CD4-positive, alpha-beta T cell (primary cell): Measurements from ENCODE around the gene LCN12. TPM values are rescaled to one million over a fixed set of nuclear protein-coding genes. Genes with fewer than 3 reads are reported as not detected.

Experiments
- ATAC-seq: fragments of 200-7000 bp; cut with Tn5 transposase; one replicate; pipeline ENCODE4 v1.10.0; 2022; ENCODE audit warnings: mild to moderate bottlenecking; ENCODE audit not compliant: poor library complexity
- CTCF ChIA-PET: fragments of 350-600 bp; sonication (Branson Sonifier 250); formaldehyde crosslinking; loops from one replicate; lab custom pipeline; 2021; ENCODE audit warnings: antibody characterized with exemption, inconsistent platforms; lab: Charles Lee
- POLR2A ChIA-PET: fragments of 350-600 bp; sonication (Branson Sonifier 250); formaldehyde crosslinking; loops from one replicate; lab custom pipeline; 2021; ENCODE audit warnings: antibody characterized with exemption, inconsistent platforms; lab: Charles Lee
- DNase-seq, 14 experiments: peaks; one replicate each; pipeline ENCODE4 v3.0.0-alpha.2; 2013 to 2020; ENCODE audit warnings: mixed read lengths in 2 of 14
- H3K27ac ChIP-seq, 2 donors: one replicate each; pipeline versions ENCODE4 v1.5.1 to v1.7.0; 2013; ENCODE audit warnings: low read length in 2 of 2, low read depth in 1 of 2, mild to moderate bottlenecking in 1 of 2
- H3K27me3 ChIP-seq, 2 experiments: 1 replicate in 1 of 2; 2 replicates in 1 of 2; pipeline versions ENCODE4 v1.6.1 to v1.7.0; 2013; ENCODE audit warnings: low read length in 2 of 2, control low read depth in 1 of 2, mild to moderate bottlenecking in 1 of 2, moderate library complexity in 1 of 2; ENCODE audit not compliant: insufficient read depth in 2 of 2, control insufficient read depth in 1 of 2
- H3K36me3 ChIP-seq: one replicate; pipeline ENCODE4 v1.6.1; 2013; ENCODE audit warnings: low read length, control low read depth; ENCODE audit not compliant: insufficient read depth
- H3K4me1 ChIP-seq: one replicate; pipeline ENCODE4 v1.6.1; 2013; ENCODE audit warnings: low read length, control low read depth; ENCODE audit not compliant: insufficient read depth
- H3K4me3 ChIP-seq: one replicate; pipeline ENCODE4 v1.5.1; 2013; ENCODE audit warnings: mild to moderate bottlenecking, low read length, moderate library complexity
- H3K9me3 ChIP-seq, 2 experiments: 1 replicate in 1 of 2; 2 replicates in 1 of 2; pipeline versions ENCODE4 v1.6.1 to v1.7.0; 2013; ENCODE audit warnings: low read length in 2 of 2, mild to moderate bottlenecking in 2 of 2, control low read depth in 1 of 2, moderate library complexity in 1 of 2; ENCODE audit not compliant: control insufficient read depth in 1 of 2, insufficient read depth in 1 of 2
- H3K27ac Mint-ChIP-seq: one replicate; pipeline ENCODE4 v1.8.0; 2020; ENCODE audit warnings: mixed read lengths
- H3K27me3 Mint-ChIP-seq: one replicate; pipeline ENCODE4 v1.8.0; 2021; ENCODE audit warnings: mixed read lengths
- H3K36me3 Mint-ChIP-seq: one replicate; pipeline ENCODE4 v1.8.0; 2021; ENCODE audit warnings: low read depth, mixed read lengths
- H3K4me1 Mint-ChIP-seq: one replicate; pipeline ENCODE4 v1.8.0; 2021; ENCODE audit warnings: low read depth, mixed read lengths
- H3K4me3 Mint-ChIP-seq: one replicate; pipeline ENCODE4 v1.8.0; 2020; ENCODE audit warnings: mild to moderate bottlenecking, mixed read lengths
- H3K9me3 Mint-ChIP-seq: one replicate; pipeline ENCODE4 v1.8.0; 2020; ENCODE audit warnings: mixed read lengths
- CTCF ChIP-seq: fragments of 200-600 bp; IDR thresholded peaks from one replicate; pipeline ENCODE4 v1.8.0; 2022; ENCODE audit warnings: antibody characterized with exemption, mild to moderate bottlenecking
- intact Hi-C, 2 experiments: fragments of 100-400 bp; cut with DNase I in 1 of 2; cut with micrococcal nuclease in 1 of 2; formaldehyde crosslinking; loops; one replicate each; pipeline versions ENCODE4 v1.15.1 to v1.9.0; 2023 to 2025; cut with DNase I, micrococcal nuclease
- total RNA-seq, 174 experiments: library from RNA in 2 of 174; stranded (reverse) in 2 of 174; gene quantifications; one replicate each; pipeline ENCODE4 v1.2.3 and lab custom pipeline; 2021 to 2026

LCN12 gene
- total RNA-seq, 2 experiments from 2014 or later, result 1.3 to 1.5 TPM

GRCh38 chr9:136941231-136942111 is 10.6 kb upstream of the LCN12 start:
- H3K27me3 ChIP-seq, result no peaks in the 10 kb centered on the region
- H3K36me3 ChIP-seq, result peaks cover 34% of the 10 kb centered on the region
- H3K9me3 ChIP-seq, result peaks cover 0 to 11% of the 10 kb centered on the region in 2 experiments
- Mint-ChIP-seq H3K36me3 (peaks cover 25% of the 10 kb centered on the region), H3K4me3 (no peak overlapping the region), H3K27me3 (no peaks in the 10 kb centered on the region), H3K27ac (no peak overlapping the region), H3K9me3 (no peaks in the 10 kb centered on the region), H3K4me1 (peaks cover 5% of the 10 kb centered on the region)
- intact Hi-C loops, result loop anchor here (5.0 to 10.0 kb wide), 2 partner anchors 74 to 97 kb away; partner anchors contain the start of genes AJM1 (in 1 of the 2), EDF1 (in 1 of the 2) and PHPT1 (in 1 of the 2)
- ChIA-PET POLR2A (no interaction called here), CTCF (no interaction called here)
- ATAC-seq (no peak), DNase-seq (no peak)
- no peak overlapping the region for H3K27ac ChIP-seq
- peaks cover 33% of the 10 kb centered on the region for H3K4me1 ChIP-seq
- TF ChIP-seq CTCF, result no peak
- H3K4me3 ChIP-seq, result no peak overlapping the region

GRCh38 chr9:136942112-136942880 is 9.8 kb upstream of the LCN12 start:
- peaks cover 0 to 7% of the 10 kb centered on the region in 2 experiments for H3K9me3 ChIP-seq
- peaks cover 34% of the 10 kb centered on the region for H3K36me3 ChIP-seq
- Mint-ChIP-seq H3K9me3 (no peaks in the 10 kb centered on the region), H3K27ac (no peak overlapping the region), H3K4me1 (peaks cover 5% of the 10 kb centered on the region), H3K36me3 (peaks cover 25% of the 10 kb centered on the region), H3K4me3 (peak overlapping the region; percentile 69), H3K27me3 (no peaks in the 10 kb centered on the region)
- no peaks in the 10 kb centered on the region for H3K27me3 ChIP-seq
- TF ChIP-seq CTCF, result no peak
- ATAC-seq (no peak), DNase-seq (peak in 1 of 14 experiments; percentile 39)
- peaks cover 33% of the 10 kb centered on the region for H3K4me1 ChIP-seq
- intact Hi-C loops, result loop anchor here (5.0 to 10.0 kb wide), 2 partner anchors 75 to 97 kb away; partner anchors contain the start of genes AJM1 (in 1 of the 2), EDF1 (in 1 of the 2) and PHPT1 (in 1 of the 2)
- POLR2A ChIA-PET, result no interaction called here
- H3K4me3 ChIP-seq, result no peak overlapping the region
- CTCF ChIA-PET, result interaction anchor here (1.0 kb wide), 1 partner anchor 60 kb away, joined by 5 read pairs; no protein-coding TSS in a partner anchor
- no peak overlapping the region for H3K27ac ChIP-seq

- Mint-ChIP-seq H3K4me3 (peak overlapping the region; percentile 69), H3K9me3 (no peaks in the 10 kb centered on the region), H3K27ac (no peak overlapping the region), H3K4me1 (peaks cover 5% of the 10 kb centered on the region), H3K27me3 (no peaks in the 10 kb centered on the region), H3K36me3 (peaks cover 25% of the 10 kb centered on the region)
- Histone ChIP-seq H3K36me3 (peaks cover 34% of the 10 kb centered on the region), H3K4me3 (no peak overlapping the region), H3K4me1 (peaks cover 36% of the 10 kb centered on the region), H3K27ac (no peak overlapping the region), H3K27me3 (no peaks in the 10 kb centered on the region), H3K9me3 (peaks cover 0 to 2% of the 10 kb centered on the region in 2 experiments)
- ATAC-seq (no peak), DNase-seq (no peak)
- no peak for TF ChIP-seq CTCF
- POLR2A ChIA-PET, result no interaction called here
- CTCF ChIA-PET, result interaction anchor here (1.0 to 1.5 kb wide), 2 partner anchors 57 to 61 kb away, joined by 5 read pairs; partner anchors contain the start of gene TRAF2
- intact Hi-C loops, result loop anchor here (5.0 to 10.0 kb wide), 2 partner anchors 76 to 98 kb away; partner anchors contain the start of genes AJM1 (in 1 of the 2), EDF1 (in 1 of the 2) and PHPT1 (in 1 of the 2)
Observed at GRCh38 chr9:136942881-136943230, 9.2 kb upstream of the LCN12 start.
